A549 (cell line): ENCODE data around the gene TPCN1.

Experiments used
- CTCF ChIP-seq: fragments of >200 bp; sonication (Bioruptor Twin); formaldehyde crosslinking; IDR thresholded peaks from 3 replicates; pipeline ENCODE4 v1.5.1; 2016
- EHMT2 ChIP-seq: fragments of 200-600 bp; sonication (generic); IDR thresholded peaks from 2 replicates; pipeline ENCODE4 v1.6.1; 2016; ENCODE audit warnings: antibody characterized with exemption, low read depth, mild to moderate bottlenecking, moderate library complexity
- EP300 ChIP-seq, 2 experiments: fragments of >200 bp; sonication (Bioruptor Twin); formaldehyde crosslinking; IDR thresholded peaks; 2 replicates in 1 of 2; 3 replicates in 1 of 2; pipeline ENCODE4 v1.6.1; 2016 to 2017
- JUN ChIP-seq, 2 experiments: fragments of >200 bp; sonication (Bioruptor Twin); formaldehyde crosslinking; IDR thresholded peaks; 2 replicates in 1 of 2; 3 replicates in 1 of 2; pipeline ENCODE4 v1.6.1; 2016 to 2017
- KDM5A ChIP-seq: fragments of 200-600 bp; sonication (generic); IDR thresholded peaks from 2 replicates; pipeline ENCODE4 v1.6.1; 2016; ENCODE audit warnings: antibody characterized with exemption, mild to moderate bottlenecking
- PBX3 ChIP-seq: IDR thresholded peaks from 2 replicates; pipeline ENCODE4 v1.6.1; 2012
- POLR2A ChIP-seq: IDR thresholded peaks from 2 replicates; pipeline ENCODE4 v1.6.1; 2012; ENCODE audit warnings: mild to moderate bottlenecking, low read length
- REST ChIP-seq: fragments of 200-600 bp; sonication (generic); IDR thresholded peaks from 2 replicates; pipeline ENCODE4 v1.6.1; 2016; ENCODE audit warnings: antibody characterized with exemption, mild to moderate bottlenecking, moderate library complexity
- RFX5 ChIP-seq: fragments of 450-650 bp; IDR thresholded peaks from 2 replicates; pipeline ENCODE4 v1.7.1; 2014; ENCODE audit warnings: antibody characterized with exemption, mild to moderate bottlenecking, moderate library complexity
- ZFP36 ChIP-seq: fragments of 450-650 bp; IDR thresholded peaks from 2 replicates; pipeline ENCODE4 v1.6.1; 2014; ENCODE audit warnings: borderline replicate concordance; ENCODE audit not compliant: partially characterized antibody

- TF ChIP-seq JUN (IDR thresholded peaks at IDR 0.05): no peak
- TF ChIP-seq CTCF: no peak
- no peak for TF ChIP-seq PBX3
- no peak for TF ChIP-seq POLR2A
- TF ChIP-seq KDM5A: no peak
- TF ChIP-seq EHMT2: no peak
- TF ChIP-seq ZFP36: no peak
- TF ChIP-seq RFX5: no peak
- no peak for TF ChIP-seq EP300 (IDR thresholded peaks at IDR 0.05)
- TF ChIP-seq REST: no peak
Measured at GRCh38 chr12:113202300-113203075, 18.8 kb upstream of the TPCN1 start.
